PC-3 (cell line): ENCODE results near the gene NTMT2. TPM values are rescaled to one million over a fixed set of nuclear protein-coding genes. Genes with fewer than 3 reads are reported as not detected.

ENCODE experiments used
- ATAC-seq: fragments of 200-7000 bp; cut with Tn5 transposase; 2 replicates; pipeline ENCODE4 v1.9.1; 2020; ENCODE audit warnings: mild to moderate bottlenecking, moderate library complexity
- BruUV-seq: library from RNA; stranded (reverse); fragments of 400-500 nt; replicated peaks from 2 replicates; lab custom pipeline; 2021; lab: Mats Ljungman, UMichigan
- CTCF ChIA-PET: fragments of 300-600 bp; sonication (Branson Sonifier 250); formaldehyde crosslinking; loops from one replicate; lab custom pipeline; 2022; ENCODE audit warnings: antibody characterized with exemption; lab: Charles Lee
- POLR2A ChIA-PET: fragments of 300-600 bp; sonication (Branson Sonifier 250); formaldehyde crosslinking; loops from one replicate; lab custom pipeline; 2022; ENCODE audit warnings: antibody characterized with exemption; ENCODE audit not compliant: unreplicated experiment; lab: Charles Lee
- DNase-seq: peaks from one replicate; pipeline ENCODE4 v3.0.0-alpha.2; 2015
- H2AFZ ChIP-seq: fragments of 300-600 bp; sonication (generic); 2 replicates; pipeline ENCODE4 v1.6.0; 2016; ENCODE audit warnings: antibody characterized with exemption, low read length
- H3F3A ChIP-seq: fragments of 300-600 bp; sonication (generic); one replicate; pipeline ENCODE4 v1.6.0; 2017; ENCODE audit warnings: antibody characterized with exemption, low read length, control low read depth, mild to moderate bottlenecking; ENCODE audit not compliant: unreplicated experiment
- H3K27ac ChIP-seq: fragments of 300-600 bp; sonication (generic); 2 replicates; pipeline ENCODE4 v1.5.1; 2016; ENCODE audit warnings: mild to moderate bottlenecking, low read length
- H3K27me3 ChIP-seq: fragments of 300-600 bp; sonication (generic); 2 replicates; pipeline ENCODE4 v1.6.1; 2016; ENCODE audit warnings: low read length, mixed read lengths
- H3K36me3 ChIP-seq: fragments of 300-600 bp; sonication (generic); 2 replicates; pipeline ENCODE4 v1.6.1; 2016; ENCODE audit warnings: low read depth, mixed run types, low read length, mixed read lengths
- H3K4me1 ChIP-seq: fragments of 300-600 bp; sonication (generic); 2 replicates; pipeline ENCODE4 v1.5.1; 2016; ENCODE audit warnings: low read length; ENCODE audit not compliant: insufficient read depth
- H3K4me2 ChIP-seq: fragments of 300-600 bp; sonication (generic); 2 replicates; pipeline ENCODE4 v1.6.0; 2016; ENCODE audit warnings: low read length
- H3K4me3 ChIP-seq: fragments of 300-600 bp; sonication (generic); 2 replicates; pipeline ENCODE4 v1.5.1; 2016; ENCODE audit warnings: mild to moderate bottlenecking, low read length, mixed read lengths
- H3K79me2 ChIP-seq: fragments of 300-600 bp; sonication (generic); 2 replicates; pipeline ENCODE4 v1.6.1; 2017; ENCODE audit warnings: low read length, mixed read lengths
- H3K9ac ChIP-seq: fragments of 300-600 bp; sonication (generic); 2 replicates; pipeline ENCODE4 v1.6.0; 2016; ENCODE audit warnings: mild to moderate bottlenecking, low read length
- H3K9me2 ChIP-seq: fragments of 300-600 bp; sonication (generic); replicated peaks from 2 replicates; pipeline ENCODE4 v1.6.1; 2016; ENCODE audit warnings: mixed run types, low read length, mixed read lengths
- H3K9me3 ChIP-seq: fragments of 300-600 bp; sonication (generic); 2 replicates; pipeline ENCODE4 v1.6.1; 2016; ENCODE audit warnings: low read length, mixed read lengths
- H4K20me1 ChIP-seq: fragments of 300-600 bp; sonication (generic); 2 replicates; pipeline ENCODE4 v1.6.1; 2016; ENCODE audit warnings: low read length, mixed read lengths
- CTCF ChIP-seq: fragments of 300-600 bp; sonication (generic); conservative IDR thresholded peaks from 2 replicates; pipeline ENCODE4 v1.5.1; 2017; ENCODE audit warnings: antibody characterized with exemption, low read depth, mild to moderate bottlenecking, low read length
- EZH2 ChIP-seq: fragments of 300-600 bp; sonication (generic); IDR thresholded peaks from one replicate; pipeline ENCODE4 v1.6.1; 2017; ENCODE audit warnings: antibody characterized with exemption, mild to moderate bottlenecking, low read length; ENCODE audit not compliant: unreplicated experiment
- EZH2phosphoT487 ChIP-seq: fragments of 300-600 bp; sonication (generic); IDR thresholded peaks from 2 replicates; pipeline ENCODE4 v1.6.1; 2018; ENCODE audit warnings: mild to moderate bottlenecking, antibody characterized with exemption, low read length, borderline replicate concordance
- intact Hi-C: fragments of 100-400 bp; cut with micrococcal nuclease; formaldehyde crosslinking; loops from 2 replicates; pipeline ENCODE4 v1.9.0; 2023
- total RNA-seq: library from RNA; depleted of rRNA; stranded (reverse); fragments of >200 nt; gene quantifications from 2 replicates; pipeline ENCODE4 v1.2.3, GENCODE V29; 2014

The NTMT2 gene
- total RNA-seq, 1 experiment from 2014 or later: not detected

- BruUV-seq: no TSS peak
- Histone ChIP-seq H3K9me2 (no peaks in the 10 kb centered on the region), H3K4me1 (no peaks in the 10 kb centered on the region), H3K9ac (no peak overlapping the region), H3F3A (no peaks in the 10 kb centered on the region), H3K4me2 (no peak overlapping the region), H3K27me3 (no peaks in the 10 kb centered on the region), H3K9me3 (no peaks in the 10 kb centered on the region), H4K20me1 (no peaks in the 10 kb centered on the region), H3K36me3 (no peaks in the 10 kb centered on the region), H3K27ac (no peak overlapping the region), H3K79me2 (no peaks in the 10 kb centered on the region), H2AFZ (no peak overlapping the region), H3K4me3 (no peak overlapping the region)
- DNase-seq (no peak), ATAC-seq (no peak)
- TF ChIP-seq EZH2: no peak
- no peak for TF ChIP-seq EZH2phosphoT487
- no peak for TF ChIP-seq CTCF
- CTCF ChIA-PET: no interaction called here
- POLR2A ChIA-PET: no interaction called here
- intact Hi-C loops: no loop called here
These were observed 11.8 kb upstream of the NTMT2 start for GRCh38 chr1:170133766-170134495.

GRCh38 chr1:170134521-170134920 lies 11.2 kb upstream of the NTMT2 start:
- Histone ChIP-seq H3F3A (no peaks in the 10 kb centered on the region), H3K4me2 (no peak overlapping the region), H4K20me1 (no peaks in the 10 kb centered on the region), H3K27me3 (no peaks in the 10 kb centered on the region), H3K4me1 (no peaks in the 10 kb centered on the region), H3K4me3 (no peak overlapping the region), H3K36me3 (no peaks in the 10 kb centered on the region), H3K9ac (no peak overlapping the region), H3K9me2 (no peaks in the 10 kb centered on the region), H3K79me2 (no peaks in the 10 kb centered on the region), H3K9me3 (no peaks in the 10 kb centered on the region), H3K27ac (no peak overlapping the region), H2AFZ (no peak overlapping the region)
- DNase-seq: no peak
- ChIA-PET CTCF (no interaction called here), POLR2A (no interaction called here)
- no TSS peak for BruUV-seq
- TF ChIP-seq EZH2 (no peak), EZH2phosphoT487 (no peak), CTCF (no peak)
- ATAC-seq: no peak
- intact Hi-C loops: no loop called here

- Histone ChIP-seq H3K4me2 (no peak overlapping the region), H3K9ac (no peak overlapping the region), H2AFZ (no peak overlapping the region), H3K9me3 (no peaks in the 10 kb centered on the region), H3K9me2 (no peaks in the 10 kb centered on the region), H3K4me3 (no peak overlapping the region), H3K27me3 (no peaks in the 10 kb centered on the region), H3F3A (no peaks in the 10 kb centered on the region), H3K79me2 (no peaks in the 10 kb centered on the region), H3K36me3 (no peaks in the 10 kb centered on the region), H3K4me1 (no peaks in the 10 kb centered on the region), H3K27ac (no peak overlapping the region), H4K20me1 (no peaks in the 10 kb centered on the region)
- no peak for DNase-seq
- POLR2A ChIA-PET: no interaction called here
- CTCF ChIA-PET: no interaction called here
- BruUV-seq: no TSS peak
- TF ChIP-seq CTCF: no peak
- no peak for TF ChIP-seq EZH2
- TF ChIP-seq EZH2phosphoT487: no peak
- intact Hi-C loops: no loop called here
- no peak for ATAC-seq
These were observed 5.4 kb upstream of the NTMT2 start for GRCh38 chr1:170140371-170140770.
